ENCODE results near the gene PML.

GRCh38 chr15:73959801-73960200 is 34.7 kb upstream of the PML start:
- TF ChIP-seq CTCF (IDR thresholded peaks at IDR 0.05) (no peak), EZH2 (IDR thresholded peaks at IDR 0.05) (no peak), EZH2phosphoT487 (IDR thresholded peaks at IDR 0.05) (no peak)

Measured in neural progenitor cell (in vitro differentiated cells).